COR-L47 (cell line): Measurements from ENCODE around the gene NR2C1.
"Not testable (repeated sequence)": the region's sequence is repeated elsewhere in the genome, so short reads cannot be mapped to it uniquely, and the experiment has no call there.

Experiments used
- DNase-seq: peaks from one replicate; lab custom pipeline; 2025; lab: John Stamatoyannopoulos, UW

The NR2C1 gene

DNA sequence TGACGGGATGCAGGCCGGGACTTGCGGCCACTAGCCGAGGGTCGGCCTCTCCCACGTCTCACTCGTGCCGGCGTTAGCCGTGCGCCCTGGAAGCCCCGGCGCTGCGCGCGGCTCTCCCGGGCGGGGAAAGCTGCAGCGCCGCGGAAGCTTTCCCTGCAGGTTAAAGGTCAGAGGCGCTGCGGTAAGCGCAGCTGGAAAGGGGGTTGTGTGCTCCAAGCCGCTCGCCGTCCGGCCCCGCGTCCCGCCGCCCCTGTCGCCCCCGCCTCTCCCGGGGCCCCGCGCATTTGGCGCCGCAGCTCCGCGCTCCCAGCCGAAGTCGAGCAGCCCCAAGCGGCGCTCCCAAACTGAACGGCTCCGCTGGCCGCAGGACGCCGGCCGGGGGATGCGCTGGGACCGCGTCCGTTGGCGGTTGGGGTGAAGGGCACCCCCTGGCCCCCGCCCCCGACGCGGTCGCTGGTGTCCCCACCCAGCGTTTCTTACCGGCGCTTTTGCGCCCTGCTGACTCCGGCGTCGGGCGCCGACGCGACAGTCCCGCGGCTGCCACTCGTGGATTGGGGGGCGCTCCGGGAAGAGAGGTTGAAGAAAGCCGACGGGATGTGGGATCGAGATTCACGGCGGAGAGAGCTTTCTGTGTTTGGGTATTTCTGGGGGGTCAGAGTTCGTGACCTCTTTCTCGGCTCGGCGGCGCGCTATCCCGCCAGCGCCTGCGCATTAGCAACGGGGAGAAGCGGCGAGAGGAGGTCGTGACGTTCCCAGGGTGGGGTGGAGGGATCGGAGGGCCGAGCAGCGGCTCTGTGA, at the start of gene NR2C1:
TSS of gene NR2C1 (minus strand) at position 719 of the 798 bp plus-strand sequence. CDS start 6,234 bp downstream, outside the sequence.
- peak; percentile 93 for DNase-seq

DNA sequence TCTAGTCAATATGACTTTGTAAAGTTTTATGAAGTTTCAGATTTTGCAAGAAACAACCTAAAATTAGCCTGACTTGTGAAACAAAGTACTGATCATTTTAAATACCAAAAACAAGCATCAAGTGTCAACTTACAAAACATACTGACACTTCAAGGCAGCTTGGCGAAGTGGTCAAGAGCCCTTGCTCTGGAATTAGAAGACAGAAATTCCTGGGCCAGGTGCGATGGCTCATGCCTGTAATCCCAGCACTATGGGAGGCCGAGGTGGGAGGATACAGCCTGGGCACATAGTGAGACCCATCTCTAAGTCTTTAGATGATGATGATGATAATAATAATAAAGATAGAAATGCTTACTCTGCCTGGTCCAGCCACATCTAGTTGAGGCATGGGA, 45.4 kb upstream of the NR2C1 start:
- DNase-seq: no peak

DNA sequence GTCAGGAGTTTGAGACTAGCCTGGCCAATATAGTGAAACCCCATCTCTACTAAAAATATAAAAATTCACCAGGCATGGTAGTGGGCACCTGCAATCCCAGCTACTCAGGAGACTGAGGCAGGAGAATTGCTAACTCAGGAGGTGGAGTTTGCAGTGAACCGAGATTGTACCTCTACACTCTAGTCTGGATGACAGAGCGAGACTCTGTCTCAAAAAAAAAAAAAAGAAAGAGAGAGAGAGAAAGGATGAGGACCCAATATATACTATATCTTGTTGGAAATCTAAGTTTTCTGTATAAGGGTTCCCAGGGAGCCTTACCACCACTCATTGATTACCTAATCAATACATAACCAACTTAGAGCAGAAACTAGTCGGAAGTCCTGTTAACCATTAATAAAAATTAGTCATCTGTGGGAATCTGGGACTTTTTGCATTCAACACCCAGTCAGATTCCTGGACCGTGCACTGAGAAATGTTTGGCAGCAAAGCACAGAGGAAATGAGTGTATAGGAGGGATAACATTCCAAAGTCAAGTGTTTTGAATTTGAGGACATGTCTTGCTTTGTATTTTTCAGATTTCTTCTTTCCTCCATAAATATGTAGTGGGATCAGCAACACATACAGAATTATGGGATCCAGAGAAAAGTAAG, 44.8 kb upstream of the NR2C1 start:
- no peak for DNase-seq

DNA sequence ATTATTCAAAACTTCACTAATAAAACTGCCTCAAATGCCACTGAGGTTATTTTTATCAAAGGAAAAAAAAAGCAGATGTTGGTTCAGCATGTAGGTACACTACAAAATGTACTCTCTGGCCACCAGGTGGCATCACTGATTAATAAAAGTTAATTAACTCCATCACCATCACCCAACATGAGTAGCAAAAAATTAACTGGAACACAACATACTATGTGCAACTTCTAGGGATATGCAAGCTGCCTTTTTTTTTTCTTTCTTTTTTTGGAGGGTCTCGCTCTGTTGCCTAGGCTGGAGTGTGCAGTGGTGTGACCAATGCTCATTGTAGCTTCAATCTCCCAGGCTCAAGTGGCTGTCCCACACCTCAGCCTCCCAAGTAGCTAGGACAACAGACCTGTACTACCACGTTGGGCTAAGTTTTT, 43.8 kb upstream of the NR2C1 start:
- DNase-seq: peak; percentile 74

DNA sequence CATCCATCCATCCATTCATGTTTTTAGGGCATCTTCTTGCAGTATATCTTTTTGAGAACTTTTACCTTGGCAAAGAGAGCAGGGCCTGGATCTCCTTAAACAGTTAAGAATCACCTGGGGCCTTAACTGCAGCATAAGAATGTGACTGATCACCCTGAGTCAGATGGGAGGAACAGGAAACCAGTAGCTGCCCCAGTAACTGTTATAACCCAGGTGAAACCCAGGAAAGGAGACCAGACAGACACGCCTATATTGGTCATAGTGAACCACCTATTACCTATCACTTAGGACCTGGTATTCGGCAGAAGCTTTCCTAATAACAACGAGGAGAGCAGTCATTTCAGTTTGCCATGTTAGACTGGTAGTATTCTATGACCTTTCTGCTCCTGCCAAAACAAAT, 43.4 kb upstream of the NR2C1 start:
- no peak for DNase-seq

DNA sequence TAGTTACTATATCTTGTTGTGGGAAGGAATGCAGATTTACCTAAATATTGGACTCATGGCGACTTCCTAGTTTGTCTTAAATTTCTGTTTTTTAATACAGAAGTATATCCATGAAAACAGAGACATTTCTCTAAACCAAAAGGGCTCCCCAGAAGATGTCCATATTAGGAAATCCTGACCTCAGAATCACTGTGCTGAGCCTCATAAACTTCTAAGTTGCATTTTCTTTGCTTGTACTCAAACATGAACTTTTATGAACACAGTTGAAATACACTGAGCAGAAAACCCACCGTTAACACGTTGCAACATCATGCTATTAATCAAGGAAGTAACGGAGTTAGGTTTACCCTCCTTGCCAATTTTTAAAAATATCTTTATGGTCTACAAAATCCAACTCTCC, 42.9 kb upstream of the NR2C1 start:
- DNase-seq: no peak

DNA sequence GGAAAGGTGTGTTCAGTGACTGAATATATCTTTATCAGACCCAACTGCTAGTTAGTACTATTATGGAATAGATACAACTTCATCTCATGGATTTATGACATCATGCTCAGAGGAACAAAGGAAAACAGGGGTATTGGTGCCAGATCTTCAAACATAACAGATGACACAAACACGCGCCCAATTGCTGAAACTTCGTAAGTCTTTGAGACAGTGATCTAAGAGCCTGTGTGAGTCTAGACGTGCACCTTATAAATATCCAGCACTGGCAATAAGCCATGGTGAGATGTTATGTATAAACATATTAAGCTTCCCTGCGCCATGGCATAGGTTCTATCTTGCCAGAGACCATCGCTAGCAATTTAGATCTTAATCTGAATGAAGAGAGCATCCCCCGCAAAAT, 42.2 kb upstream of the NR2C1 start:
- DNase-seq: no peak

DNA sequence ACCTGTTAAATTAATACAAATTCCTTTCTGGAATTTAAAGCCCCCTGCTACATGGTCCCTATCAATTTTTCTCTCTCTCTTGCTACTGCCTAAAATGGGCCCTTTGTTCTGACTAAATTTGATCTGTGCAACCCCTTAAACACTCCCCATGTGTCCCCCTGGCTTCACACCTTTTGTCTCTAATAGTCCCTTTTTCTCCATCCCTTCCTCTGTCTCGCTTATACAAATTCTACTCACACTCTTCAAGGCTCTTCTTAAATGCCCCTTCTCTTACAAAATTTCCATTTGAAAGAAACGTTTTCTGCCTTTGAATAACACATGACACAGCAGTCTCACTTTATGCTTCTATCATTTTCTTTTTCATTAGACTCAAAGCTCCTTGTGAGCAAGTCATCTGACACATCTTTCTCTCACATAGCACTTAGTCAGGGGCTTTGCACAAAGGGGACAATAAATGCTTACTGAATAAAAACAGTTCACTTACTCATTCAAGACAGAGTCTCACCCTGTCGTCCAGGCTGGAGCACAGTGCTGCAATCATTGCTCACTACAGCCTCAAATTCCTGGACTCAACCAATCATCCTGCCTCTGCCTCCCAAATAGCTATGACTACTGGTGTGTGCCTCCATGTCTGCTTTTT, 41.5 kb upstream of the NR2C1 start:
- DNase-seq: no peak

DNA sequence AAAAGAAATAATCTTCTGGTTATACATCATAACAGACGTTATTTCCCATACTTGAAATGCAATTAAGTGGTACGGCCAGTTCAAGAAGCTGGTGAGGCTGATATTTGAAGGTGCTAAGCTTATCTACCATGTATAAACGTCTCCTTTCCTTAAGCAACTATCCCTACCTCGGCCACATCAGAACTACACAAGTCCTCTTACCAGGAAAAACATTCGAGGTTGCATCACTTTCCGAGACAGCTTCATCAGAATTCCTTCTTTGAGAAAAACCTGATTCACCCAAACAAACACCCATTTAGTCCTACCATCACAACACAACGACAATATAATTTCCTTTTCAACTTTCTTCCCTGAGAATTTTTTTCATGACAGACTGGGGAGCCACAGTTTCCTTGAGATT, 33.9 kb upstream of the NR2C1 start:
- DNase-seq: no peak

DNA sequence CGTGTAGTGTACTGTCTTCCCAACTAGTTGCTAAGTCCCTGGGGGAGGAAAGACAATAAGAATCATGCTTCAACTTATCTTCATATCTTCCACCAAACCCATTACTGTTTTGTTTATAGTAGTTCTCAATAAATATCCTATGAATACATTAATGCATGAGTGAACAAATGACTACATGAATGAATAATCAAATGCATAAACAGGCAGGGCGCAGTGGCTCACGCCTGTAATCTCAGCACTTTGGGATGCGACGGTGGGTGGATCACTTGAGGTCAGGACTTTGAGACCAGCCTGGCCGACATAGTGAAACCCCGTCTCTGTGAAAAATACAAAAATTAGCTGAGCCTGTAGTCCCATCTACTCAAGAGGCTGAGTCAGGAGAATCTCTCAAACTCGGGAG, 32.1 kb upstream of the NR2C1 start:
- no peak for DNase-seq

DNA sequence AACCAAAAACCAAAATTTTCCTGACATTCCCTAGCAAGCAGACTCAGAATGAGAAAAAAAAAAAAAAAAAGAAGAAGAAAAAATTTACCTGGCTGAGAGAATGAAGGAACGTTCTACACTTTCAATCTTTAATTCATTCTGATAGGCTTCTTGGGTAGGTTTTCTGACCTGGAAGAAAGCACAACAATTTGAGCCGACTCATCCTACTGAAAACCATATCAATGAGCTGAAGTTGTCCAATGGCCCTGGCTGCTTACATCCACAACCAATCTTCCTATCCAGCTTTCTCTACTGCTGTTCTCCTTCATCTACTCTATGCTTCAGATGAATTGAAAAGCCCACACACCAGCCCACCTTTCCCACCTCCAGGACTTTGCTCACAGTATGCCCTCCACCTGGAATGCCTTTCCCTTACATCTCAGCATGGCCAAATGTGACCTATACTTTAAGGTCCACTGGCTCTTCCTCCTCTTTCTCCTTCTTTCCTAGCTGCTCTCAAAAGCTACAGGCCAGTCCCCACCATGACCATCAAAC, 31.6 kb upstream of the NR2C1 start:
- DNase-seq: no peak

DNA sequence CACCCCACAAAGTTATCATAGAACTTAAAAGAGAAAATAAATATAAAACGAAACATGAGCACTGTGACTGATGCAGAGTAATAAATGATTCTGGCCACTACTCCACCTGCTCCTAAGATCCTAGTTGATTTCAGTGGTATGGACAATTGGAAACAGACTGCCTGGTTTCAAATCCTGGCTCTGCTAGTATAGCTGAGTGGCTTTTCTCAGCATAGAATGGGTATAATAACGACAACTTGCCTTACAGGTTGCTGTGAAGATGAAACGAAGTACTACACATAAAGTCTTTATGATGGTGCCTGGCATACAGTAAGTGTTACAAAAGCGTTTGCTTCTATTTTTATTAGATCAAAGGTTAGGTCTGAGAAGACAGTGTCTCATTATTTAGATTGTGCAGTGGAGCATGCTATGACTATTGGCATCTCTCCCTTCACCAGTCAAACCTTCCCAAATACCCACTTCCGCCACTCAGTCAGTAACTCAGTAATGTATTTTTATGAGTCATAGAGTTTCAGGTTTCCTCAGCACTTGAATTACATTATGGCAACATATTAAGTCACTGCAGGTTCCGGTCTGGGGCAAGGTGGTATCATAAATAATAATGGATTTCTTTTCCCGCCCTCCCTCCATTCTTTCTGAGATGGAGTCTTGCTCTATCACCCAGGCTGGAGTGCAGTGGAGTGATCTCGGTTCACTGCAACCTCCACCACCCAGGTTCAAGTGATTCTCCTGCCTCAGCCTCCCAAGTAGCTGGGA, 29.7 kb upstream of the NR2C1 start:
- DNase-seq: no peak

DNA sequence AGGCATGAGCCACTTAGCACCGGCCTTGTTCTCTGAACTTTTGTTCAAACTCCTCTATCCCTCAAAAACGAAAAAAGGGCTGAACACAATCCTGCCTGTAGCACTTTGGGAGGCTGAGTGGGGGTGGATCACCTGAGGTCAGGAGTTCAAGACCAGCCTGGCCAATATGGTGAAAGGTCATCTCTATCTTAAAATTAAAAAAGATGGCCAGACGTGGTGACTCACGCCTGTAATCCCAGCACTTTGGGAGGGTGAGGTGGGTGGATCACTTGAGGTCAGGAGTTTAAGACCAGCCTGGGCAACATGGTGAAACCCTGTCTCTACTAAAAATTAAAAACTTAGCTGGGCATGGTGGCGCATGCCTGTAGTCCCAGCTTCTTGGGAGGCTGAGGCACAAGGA, 28.5 kb upstream of the NR2C1 start:
- DNase-seq: not testable (repeated sequence)

DNA sequence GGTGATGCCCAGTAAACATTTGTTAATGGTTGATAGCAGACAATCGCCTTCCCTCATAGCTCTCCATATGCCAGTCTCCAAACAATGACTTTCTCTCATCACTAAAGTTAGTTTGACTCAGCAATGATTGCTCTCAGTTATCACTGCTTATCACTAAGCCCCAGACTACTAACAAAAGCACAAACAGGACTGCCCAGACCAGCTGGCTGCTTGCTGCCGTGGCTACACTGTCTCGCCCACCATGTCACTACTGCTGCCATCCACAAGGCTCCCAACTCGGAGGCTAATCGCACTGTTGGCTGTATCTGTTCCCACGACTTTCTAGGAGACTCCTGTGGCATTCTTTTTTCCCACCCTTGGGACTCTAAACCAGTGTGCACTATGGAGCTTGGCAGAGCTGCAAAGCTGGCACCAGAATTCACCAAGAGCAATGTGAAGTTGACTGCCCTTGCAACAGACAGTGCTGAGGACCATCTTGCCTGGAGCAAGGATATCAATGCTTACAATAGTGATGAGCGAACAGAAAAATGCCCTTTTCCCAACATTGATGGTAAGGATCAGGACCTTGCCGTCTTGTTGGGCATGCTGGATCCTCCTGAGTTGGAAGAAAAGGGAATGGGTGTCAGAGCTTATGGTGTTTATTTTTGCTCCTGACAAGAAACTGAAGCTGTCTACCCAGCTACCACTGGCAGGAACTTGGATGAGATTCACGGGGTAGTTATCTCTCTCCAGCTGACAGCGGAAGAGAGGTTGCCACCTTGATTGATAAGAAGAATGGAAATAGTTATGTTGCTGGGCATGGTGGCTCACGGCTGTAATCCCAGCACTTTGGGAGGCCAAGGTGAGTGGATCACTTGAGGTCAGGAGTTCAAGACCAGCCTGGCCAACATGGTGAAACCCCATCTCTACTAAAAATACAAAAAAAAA, 27.1 kb upstream of the NR2C1 start:
- no peak for DNase-seq

DNA sequence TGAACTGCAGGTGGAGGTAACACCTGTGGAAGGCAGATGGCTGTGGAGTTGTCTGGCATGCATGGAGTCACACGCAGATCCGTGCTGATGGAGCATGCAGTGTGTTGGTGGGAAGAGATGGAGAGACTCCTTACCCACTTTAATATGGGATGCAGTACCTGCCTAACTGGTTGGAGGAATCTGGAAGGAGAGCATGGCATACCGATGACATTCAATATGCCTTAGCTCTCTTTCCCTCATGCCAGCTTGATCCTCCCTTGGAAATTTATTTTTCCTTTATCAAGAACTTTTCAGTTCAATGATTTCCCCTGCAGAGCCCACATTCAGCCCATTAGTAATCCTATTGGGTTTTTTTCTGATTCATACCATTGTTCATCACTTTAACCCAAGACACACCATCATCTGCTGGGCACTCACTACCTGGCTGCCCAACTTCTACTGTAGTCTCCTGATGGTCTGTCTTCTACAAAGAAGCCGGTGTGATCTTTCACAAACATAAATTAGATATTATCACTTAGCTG, 25.9 kb upstream of the NR2C1 start:
- DNase-seq: no peak

DNA sequence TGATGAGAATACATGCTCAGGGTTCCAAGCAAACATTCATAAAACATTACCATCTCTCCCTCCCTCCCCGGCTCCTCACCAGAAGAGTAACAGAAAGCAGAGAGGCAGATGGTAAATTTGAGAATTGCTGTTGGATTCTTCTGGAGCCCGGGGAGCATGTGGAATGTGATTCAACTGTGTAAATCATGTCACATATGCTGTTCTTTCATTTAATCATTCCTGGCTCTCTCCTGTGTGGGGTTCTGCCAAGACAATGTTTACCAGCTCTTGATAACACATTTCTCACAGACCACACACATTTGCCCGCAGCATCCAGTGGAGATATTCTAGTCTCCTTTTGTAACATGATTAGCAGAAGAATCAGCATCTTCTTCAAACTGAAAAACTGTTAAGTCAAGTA, 23.4 kb upstream of the NR2C1 start:
- no peak for DNase-seq

DNA sequence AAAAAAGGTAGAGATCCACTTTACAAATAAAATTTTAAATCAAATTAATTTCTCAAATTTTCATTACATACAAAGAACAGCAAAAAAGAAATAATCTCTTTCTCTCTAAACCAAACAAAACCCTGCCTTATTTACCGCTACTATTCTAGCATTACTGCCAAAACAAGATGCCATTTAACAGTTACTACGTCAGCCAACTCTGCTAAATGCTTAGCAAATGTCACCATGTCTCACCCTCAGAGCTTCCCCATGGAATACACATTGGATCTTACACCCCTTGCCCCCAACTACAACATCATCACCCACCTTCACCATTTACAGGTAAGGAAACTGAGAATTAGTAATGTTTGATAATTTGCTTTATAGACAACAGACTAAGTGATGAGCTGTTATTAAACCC, 23.0 kb upstream of the NR2C1 start:
- no peak for DNase-seq

DNA sequence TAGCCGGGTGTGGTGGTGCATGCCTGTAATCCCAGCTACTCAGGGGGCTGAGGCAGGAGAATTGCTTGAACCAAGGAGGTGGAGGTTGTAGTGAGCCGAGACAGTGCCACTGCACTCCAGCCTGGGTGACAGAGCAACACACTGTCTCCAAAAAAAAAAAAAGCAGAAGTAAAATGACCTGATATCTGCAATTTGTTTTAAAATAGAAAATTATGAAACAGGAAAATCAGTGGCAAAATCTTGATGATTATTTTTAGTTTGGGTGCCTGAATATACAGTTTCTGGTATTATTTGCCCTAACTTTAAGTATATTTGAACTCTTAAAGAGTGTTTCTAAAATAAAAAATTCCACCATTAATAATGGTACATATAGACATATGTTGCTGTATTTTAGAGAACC, 22.4 kb upstream of the NR2C1 start:
- not testable (repeated sequence) for DNase-seq

DNA sequence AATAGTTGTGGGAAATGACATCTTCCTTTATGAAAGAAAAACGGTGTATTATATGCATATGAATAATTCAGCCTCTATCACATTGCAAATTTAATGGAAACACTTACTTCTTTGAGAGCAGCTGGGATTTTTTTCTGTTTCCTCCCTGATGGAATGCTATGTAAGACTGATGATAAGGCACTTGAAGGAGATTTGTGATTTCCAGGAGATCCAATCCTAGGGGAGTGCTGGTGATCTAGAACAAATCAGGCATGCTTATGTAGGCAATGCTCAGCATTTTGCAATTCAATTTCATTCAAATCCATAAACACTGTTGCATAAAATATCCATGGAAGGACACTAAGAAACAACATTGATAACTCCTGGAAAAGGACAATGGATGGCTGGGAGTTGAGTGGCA, 16.0 kb upstream of the NR2C1 start:
- no peak for DNase-seq

DNA sequence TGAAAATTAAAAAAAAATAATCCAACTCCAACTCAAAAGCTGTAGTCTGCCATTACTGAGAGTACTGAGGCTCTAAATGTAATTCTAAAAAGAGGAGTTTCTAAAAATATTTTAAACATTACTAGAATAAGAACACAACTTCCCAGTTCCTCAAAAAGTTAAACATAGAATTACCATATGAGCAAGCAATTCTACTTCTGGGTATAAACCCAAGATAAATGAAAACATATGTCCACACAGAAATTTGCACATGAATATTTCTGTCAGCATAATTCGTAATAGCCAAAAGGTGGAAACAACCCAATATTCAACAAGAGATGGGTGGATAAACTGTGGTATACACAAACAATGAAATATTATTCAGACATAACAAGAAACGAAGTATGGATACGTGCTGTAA, 15.0 kb upstream of the NR2C1 start:
- DNase-seq: no peak

DNA sequence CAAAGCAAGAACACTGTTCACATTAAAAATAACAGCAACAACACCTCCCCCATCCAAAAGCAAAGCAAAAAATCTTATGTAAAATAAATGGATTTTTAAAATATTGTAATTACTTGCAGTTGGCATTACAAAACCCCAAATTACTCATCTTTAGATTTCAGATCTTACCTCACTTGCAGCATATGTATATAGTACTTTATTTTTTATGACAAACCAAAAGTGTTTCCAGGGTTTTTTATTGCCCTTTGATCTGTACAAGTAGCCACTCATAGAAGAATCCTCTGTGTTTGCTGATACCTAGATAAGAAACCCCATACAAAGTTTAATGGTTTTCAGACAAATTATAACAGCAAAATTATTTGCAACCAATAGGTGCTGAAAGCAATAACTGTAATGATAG, 12.2 kb upstream of the NR2C1 start:
- DNase-seq: no peak
